Right cardiac atrium (tissue), 5 donors: Measurements from ENCODE around the gene PAK2. TPM values are rescaled to one million over a fixed set of nuclear protein-coding genes. Genes with fewer than 3 reads are reported as not detected.

Experiments used
- ATAC-seq, 2 donors: fragments of 200-7000 bp; cut with Tn5 transposase; one replicate each; pipeline versions ENCODE4 v1.8.0 to v1.9.1; 2020; ENCODE audit warnings: moderate library complexity in 2 of 2, mild to moderate bottlenecking in 1 of 2
- DNase-seq, 3 donors: peaks; one replicate each; pipeline ENCODE4 v3.0.0-alpha.2; 2020
- H3K27ac ChIP-seq: one replicate; pipeline ENCODE4 v1.5.1; 2013; ENCODE audit warnings: mild to moderate bottlenecking, low read length, control low read depth, moderate library complexity
- H3K27me3 ChIP-seq: one replicate; pipeline ENCODE4 v1.6.1; 2013; ENCODE audit not compliant: control insufficient read depth, insufficient read depth
- H3K4me1 ChIP-seq: one replicate; pipeline ENCODE4 v1.6.1; 2013; ENCODE audit warnings: low read length; ENCODE audit not compliant: control insufficient read depth, insufficient read depth
- H3K4me3 ChIP-seq: one replicate; pipeline ENCODE4 v1.5.1; 2013; ENCODE audit warnings: low read length, control low read depth
- H3K9me3 ChIP-seq: one replicate; pipeline ENCODE4 v1.6.1; 2013; ENCODE audit warnings: low read length; ENCODE audit not compliant: control insufficient read depth
- WGBS: extraction: QIAGEN DNeasy Blood & Tissue Kit; methylation state at CpG from one replicate; pipeline ENCODE4 v1.1.7; 2013; 5-methylcytosine and 5-hydroxymethylcytosine counted together
- intact Hi-C, 4 donors: fragments of 100-400 bp; cut with DNase I; formaldehyde crosslinking; loops; one replicate each; pipeline versions ENCODE4 v1.11.0 to v1.14.0; 2022 to 2023
- polyA plus RNA-seq: library from polyadenylated mRNA; stranded (reverse); fragments of 200-250 nt; gene quantifications from one replicate; pipeline ENCODE4 v1.2.3, GENCODE V29; 2013
- total RNA-seq, 4 donors: library from RNA; stranded (reverse); fragmentation: NEBNext Ultra II Directional; extraction: Animal tissue kit (Norgen Biotek cat#: 25700); gene quantifications; one replicate each; pipeline ENCODE4 v1.2.1, GENCODE V29; 2021
- donor health status: healthy with polysubstance abuse.
- donor health status: DM: no; HTN: yes; CAD: no.
- donor health status: DM: no; HTN: no; CAD: no.
- donor health status: DM: no; HTN: yes; CAD: no; lungs with severe emphysema.
- donor health status: DM: yes; HTN: yes; CAD: no.

PAK2 gene
- total and polyA plus RNA-seq, 5 donors = 21.8 to 84.2 (median 48.0) TPM

DNA sequence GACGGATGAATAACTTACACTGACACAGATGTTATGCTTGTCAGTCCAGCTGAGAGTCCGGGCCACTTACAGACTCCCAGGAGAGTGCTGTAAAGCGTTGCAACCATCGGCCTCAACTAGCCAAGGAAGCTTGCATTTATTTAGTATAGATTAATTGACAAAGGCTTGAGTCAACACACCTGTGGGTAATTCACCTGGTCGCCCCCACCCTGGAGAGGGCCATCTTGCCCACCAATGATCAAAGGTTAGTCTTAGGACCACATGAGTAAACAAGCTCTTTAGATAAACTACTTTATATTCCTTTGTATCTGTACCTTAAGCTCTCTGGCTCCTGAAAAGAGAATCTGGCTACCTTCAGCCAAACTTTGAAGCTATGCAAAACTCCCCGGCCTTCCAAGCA lies 51.0 kb downstream of the PAK2 start:
- 98% methylated on average over 6 of the region's 6 CpGs for WGBS
- no peak for ATAC-seq
- intact Hi-C loops = no loop called here
- Histone ChIP-seq H3K9me3 (no peaks in the 10 kb centered on the region), H3K27ac (no peak overlapping the region), H3K4me3 (no peak overlapping the region), H3K4me1 (peaks cover 6% of the 10 kb centered on the region), H3K27me3 (no peaks in the 10 kb centered on the region)
- DNase-seq = no peak

DNA sequence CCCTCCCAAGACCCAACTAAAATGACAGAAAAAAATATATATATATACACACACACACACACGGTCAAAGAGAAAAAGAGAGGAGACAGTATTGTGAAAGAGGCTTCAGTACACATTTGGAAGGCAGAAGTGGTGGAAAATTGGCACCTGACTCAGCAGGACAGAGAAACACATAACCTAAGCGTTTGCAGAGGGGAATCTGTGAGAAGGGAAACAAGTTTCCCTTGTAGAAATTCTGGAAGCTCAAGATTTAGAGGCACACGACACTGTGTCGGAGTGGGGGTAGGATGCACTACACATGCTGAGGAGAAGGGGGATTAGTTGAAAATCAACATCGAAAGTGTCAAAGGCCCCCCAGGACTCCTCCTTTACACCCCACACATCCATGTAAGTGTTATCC lies 53.1 kb downstream of the PAK2 start:
- Histone ChIP-seq H3K27ac (no peak overlapping the region), H3K4me3 (no peak overlapping the region), H3K27me3 (no peaks in the 10 kb centered on the region), H3K9me3 (no peaks in the 10 kb centered on the region), H3K4me1 (peaks cover 3% of the 10 kb centered on the region)
- no peak for DNase-seq
- intact Hi-C loops = no loop called here
- no peak for ATAC-seq
- WGBS = 62% methylated on average over 5 of the region's 5 CpGs

DNA sequence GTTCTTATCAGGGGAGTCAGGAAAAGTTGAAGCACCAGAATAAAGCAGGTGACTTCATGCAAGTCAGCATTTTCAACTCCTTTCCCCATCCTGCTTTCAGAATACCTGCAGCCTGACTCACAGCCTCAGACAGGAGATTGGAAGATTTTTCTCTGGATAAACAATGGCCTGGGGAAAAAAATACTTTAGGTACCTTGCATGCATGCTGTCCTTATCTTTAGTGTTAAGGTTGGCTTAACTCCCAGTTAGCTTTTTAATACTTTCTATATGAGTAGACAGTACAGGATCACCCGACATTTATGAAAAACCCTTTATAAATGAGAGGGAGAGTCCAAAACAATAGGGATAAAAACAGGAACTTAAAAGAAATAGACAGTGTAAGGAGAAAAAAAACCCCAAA lies 53.6 kb downstream of the PAK2 start:
- H3K27ac ChIP-seq = no peak overlapping the region
- no peak for ATAC-seq
- 45% methylated on average over 1 of the region's 1 CpG for WGBS
- no peak for DNase-seq
- no peaks in the 10 kb centered on the region for H3K27me3 ChIP-seq
- H3K4me1 ChIP-seq = peaks cover 3% of the 10 kb centered on the region
- H3K9me3 ChIP-seq = no peaks in the 10 kb centered on the region
- H3K4me3 ChIP-seq = no peak overlapping the region
- intact Hi-C loops = no loop called here

DNA sequence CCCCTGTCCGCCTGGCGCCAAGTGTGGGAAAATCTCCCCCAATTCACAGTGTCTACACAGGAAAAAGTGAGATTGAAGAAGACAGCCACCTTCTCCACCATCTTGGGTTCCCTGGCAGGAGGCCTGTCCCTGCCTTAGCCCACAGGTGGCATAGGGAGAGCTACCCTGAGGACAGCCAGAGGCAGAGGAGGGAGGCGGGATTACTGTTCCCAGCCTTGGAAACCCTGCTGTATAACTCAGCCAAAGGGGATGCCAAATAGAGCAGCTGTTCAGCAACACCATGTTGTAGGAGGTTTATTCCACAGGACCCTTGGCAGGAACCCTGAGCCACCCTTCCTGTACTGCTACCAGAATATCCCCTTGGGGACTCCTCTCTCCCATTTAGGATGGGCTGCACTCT lies 54.8 kb downstream of the PAK2 start:
- Histone ChIP-seq H3K4me1 (no peaks in the 10 kb centered on the region), H3K27me3 (no peaks in the 10 kb centered on the region), H3K27ac (no peak overlapping the region), H3K4me3 (no peak overlapping the region), H3K9me3 (no peaks in the 10 kb centered on the region)
- DNase-seq = no peak
- ATAC-seq = peak in 1 of 2 donors; percentile 31
- 94% methylated on average over 3 of the region's 3 CpGs for WGBS
- intact Hi-C loops = no loop called here

DNA sequence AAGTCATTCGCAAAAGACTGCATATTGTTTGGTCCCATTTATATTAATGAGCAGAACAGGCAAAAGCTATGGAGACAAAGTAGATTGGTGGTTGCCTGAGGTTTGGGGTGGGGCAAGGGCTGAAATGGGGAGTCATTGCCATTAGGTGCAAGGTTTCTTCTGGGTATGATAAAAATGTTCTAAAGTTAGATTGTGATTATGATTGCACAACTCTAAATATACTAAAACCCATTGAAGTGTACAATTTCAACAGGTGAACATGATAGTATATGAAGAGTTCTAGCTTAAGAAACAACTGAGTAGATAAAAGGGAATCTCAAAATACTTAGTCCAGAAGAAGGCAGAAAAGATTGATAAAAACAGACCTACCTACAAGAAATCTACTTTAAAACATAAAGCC lies 56.7 kb downstream of the PAK2 start:
- intact Hi-C loops = no loop called here
- H3K27ac ChIP-seq = no peak overlapping the region
- ATAC-seq (no peak), DNase-seq (no peak)
- WGBS = 93% methylated on average over 1 of the region's 1 CpG
- no peaks in the 10 kb centered on the region for H3K27me3 ChIP-seq
- H3K4me3 ChIP-seq = no peak overlapping the region
- H3K9me3 ChIP-seq = no peaks in the 10 kb centered on the region
- H3K4me1 ChIP-seq = no peaks in the 10 kb centered on the region

DNA sequence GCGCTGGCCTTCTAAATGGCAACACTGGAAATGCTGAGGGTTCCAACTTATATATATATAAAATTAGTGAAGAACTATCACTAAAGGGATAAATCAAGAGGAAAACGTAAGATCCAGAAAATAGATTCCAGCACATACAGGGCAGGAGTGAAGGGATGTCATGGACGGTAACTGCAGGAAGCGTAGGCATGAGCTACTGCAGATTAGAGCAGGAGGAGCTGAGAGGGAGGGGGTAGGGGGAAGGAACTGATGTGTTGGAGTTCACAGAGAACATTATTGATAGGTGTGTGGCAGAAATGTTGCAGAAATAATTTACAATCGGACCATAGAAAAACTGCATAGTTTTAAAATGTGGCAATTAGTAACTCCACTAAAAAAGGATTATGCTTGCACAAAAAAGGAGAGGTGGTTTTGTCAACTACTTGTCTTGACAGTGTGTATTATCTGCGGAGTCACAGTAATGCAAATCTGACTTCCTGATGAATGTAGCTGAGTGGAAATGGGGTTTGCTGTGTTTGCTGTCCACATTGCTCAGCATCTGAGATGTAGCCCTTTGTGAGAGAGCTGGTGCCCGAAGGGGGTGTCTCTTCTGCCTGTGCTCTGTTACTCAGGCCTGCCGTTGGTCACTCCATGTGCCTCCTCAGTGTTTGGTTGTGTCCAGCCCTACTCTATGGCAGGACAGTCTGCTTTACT lies 61.2 kb downstream of the PAK2 start:
- intact Hi-C loops = no loop called here
- Histone ChIP-seq H3K27ac (no peak overlapping the region), H3K9me3 (no peaks in the 10 kb centered on the region), H3K4me3 (no peak overlapping the region), H3K27me3 (no peaks in the 10 kb centered on the region), H3K4me1 (no peaks in the 10 kb centered on the region)
- ATAC-seq (no peak), DNase-seq (no peak)
- 89% methylated on average over 8 of the region's 8 CpGs for WGBS

DNA sequence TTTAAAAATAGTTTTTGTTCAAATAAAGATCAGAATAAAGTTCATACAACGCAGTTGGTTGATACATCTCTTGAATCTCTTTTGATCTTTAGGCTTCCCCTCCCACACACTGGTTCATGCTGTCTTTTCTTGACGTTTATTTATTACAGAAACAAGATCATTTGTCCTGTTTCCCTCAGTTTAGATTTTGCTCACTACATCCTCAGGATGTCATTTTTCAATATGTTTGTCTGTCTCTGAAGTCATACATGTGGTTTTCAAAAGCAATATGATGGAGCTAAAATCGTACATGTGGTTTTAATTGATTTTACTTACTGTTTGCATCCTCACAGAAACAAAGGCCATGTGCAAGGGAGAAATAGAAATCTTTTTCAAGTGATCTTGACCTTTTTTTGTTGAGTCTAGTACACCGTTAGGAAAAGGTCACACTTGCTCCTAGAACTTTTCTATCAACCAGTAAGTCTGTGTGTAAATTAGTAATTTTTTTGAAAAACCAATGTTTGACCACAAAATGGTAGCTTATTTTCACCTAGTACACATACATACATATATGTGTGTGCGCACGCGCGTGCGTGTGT lies 64.3 kb downstream of the PAK2 start:
- H3K27ac ChIP-seq = no peak overlapping the region
- H3K4me3 ChIP-seq = no peak overlapping the region
- H3K27me3 ChIP-seq = no peaks in the 10 kb centered on the region
- no peaks in the 10 kb centered on the region for H3K4me1 ChIP-seq
- DNase-seq (no peak), ATAC-seq (no peak)
- intact Hi-C loops = no loop called here
- WGBS = 88% methylated on average over 9 of the region's 9 CpGs
- no peaks in the 10 kb centered on the region for H3K9me3 ChIP-seq

DNA sequence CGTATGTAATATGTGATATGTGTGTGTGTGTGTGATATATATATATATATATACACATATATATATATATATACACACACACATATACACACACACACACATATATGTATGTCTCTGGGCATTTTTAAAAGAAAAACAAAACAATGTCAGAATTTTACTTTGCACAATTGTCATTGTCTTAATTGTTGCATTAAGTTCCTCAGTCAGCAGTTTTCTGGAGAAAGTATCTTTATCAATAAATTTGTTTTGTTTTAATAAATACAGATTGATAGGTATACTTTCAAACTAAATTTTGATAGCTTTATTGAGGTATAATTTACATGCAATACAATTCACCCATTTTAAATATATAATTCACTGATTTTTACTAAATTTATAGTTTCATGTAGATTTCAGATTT lies 65.1 kb downstream of the PAK2 start:
- no peaks in the 10 kb centered on the region for H3K4me1 ChIP-seq
- ATAC-seq = no peak
- intact Hi-C loops = no loop called here
- no peak overlapping the region for H3K27ac ChIP-seq
- 51% methylated on average over 1 of the region's 1 CpG for WGBS
- H3K27me3 ChIP-seq = no peaks in the 10 kb centered on the region
- DNase-seq = no peak
- H3K4me3 ChIP-seq = no peak overlapping the region
- no peaks in the 10 kb centered on the region for H3K9me3 ChIP-seq

DNA sequence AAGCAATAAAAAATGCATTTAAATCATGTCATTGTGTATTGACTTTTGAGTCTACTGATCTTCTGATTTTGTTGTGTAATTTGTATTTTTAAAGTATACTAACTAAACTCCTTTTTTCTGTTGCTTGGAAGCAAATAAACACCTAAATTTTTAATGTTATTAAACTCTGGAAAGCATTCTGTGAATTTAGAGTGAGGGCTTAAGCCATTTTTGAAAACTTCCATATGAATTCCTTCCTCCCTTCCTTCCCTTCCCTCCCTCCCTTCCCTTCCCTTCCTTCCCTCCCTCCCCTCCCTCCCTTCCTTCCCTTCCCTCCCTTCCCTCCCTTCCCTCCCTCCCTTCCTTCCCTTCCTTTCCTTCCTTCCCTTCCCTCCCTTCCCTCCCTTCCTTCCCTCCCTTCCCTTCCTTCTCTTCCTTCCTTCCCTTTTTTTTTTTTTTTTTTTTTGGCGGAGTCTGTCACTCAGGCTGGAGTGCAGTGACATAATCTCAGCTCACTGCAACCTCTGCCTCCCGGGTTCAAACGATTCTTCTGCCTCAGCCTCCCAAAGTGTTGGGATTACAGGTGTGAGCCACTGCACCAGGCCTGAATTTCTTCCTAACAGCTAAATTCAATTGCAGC lies 71.4 kb downstream of the PAK2 start:
- H3K27me3 ChIP-seq = no peaks in the 10 kb centered on the region
- H3K27ac ChIP-seq = no peak overlapping the region
- no peaks in the 10 kb centered on the region for H3K4me1 ChIP-seq
- DNase-seq = no peak
- 91% methylated on average over 3 of the region's 3 CpGs for WGBS
- intact Hi-C loops = no loop called here
- no peak overlapping the region for H3K4me3 ChIP-seq
- H3K9me3 ChIP-seq = no peaks in the 10 kb centered on the region
- no peak for ATAC-seq

DNA sequence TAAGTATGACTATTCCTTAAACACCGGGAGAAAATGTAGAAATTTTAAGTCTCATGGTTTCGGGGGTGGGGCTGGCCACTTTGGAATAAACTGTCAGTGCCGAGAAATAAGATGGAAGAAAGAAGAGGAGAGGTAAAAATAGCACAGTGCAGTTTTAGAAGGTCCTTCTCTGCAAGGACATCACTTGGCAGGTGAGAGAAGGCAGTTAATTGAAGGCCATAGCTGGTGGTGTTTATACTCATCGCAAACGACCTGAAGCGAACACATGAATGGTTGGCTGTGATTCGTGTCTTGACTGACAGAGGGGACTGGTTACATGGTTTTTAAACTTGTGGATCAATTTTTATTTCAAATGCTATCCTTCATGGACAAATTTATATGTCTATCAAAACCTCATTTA lies 73.2 kb downstream of the PAK2 start:
- Histone ChIP-seq H3K27me3 (no peaks in the 10 kb centered on the region), H3K9me3 (no peaks in the 10 kb centered on the region), H3K27ac (peak overlapping the region; percentile 43), H3K4me3 (no peak overlapping the region), H3K4me1 (no peaks in the 10 kb centered on the region)
- peak; percentile 40 to 55 for ATAC-seq
- intact Hi-C loops = no loop called here
- no peak for DNase-seq
- 84% methylated on average over 7 of the region's 7 CpGs for WGBS

DNA sequence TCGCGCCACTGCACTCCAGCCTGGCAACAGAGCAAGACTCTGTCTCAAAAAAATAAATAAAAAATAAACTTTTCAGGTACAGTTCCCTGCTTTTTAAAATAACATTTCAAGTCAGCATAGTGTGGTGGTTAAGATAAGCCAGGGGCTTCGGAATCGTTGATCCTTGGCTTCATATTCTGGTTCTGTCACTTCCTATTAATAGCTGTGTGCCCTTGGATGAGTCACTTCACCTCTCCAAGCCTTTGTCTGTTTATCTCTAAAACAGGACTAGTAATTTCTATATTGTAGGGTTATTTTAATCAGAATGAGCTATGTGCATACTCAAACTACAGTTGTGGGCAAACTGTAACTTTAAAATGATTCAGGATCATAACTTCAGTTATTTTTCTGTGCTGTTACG lies 74.2 kb downstream of the PAK2 start:
- ATAC-seq = peak in 1 of 2 donors; percentile 75
- no peaks in the 10 kb centered on the region for H3K27me3 ChIP-seq
- 83% methylated on average over 5 of the region's 5 CpGs for WGBS
- DNase-seq = no peak
- intact Hi-C loops = no loop called here
- no peaks in the 10 kb centered on the region for H3K4me1 ChIP-seq
- H3K9me3 ChIP-seq = no peaks in the 10 kb centered on the region
- no peak overlapping the region for H3K4me3 ChIP-seq
- no peak overlapping the region for H3K27ac ChIP-seq
